HG02763 (cell line): ENCODE results near the gene ADAMTS19.
A peak's percentile ranks its signal among the peaks of the same experiment; 100 is the strongest.

Source experiments
- ATAC-seq: cut with Tn5 transposase; IDR thresholded peaks from one replicate; pipeline ENCODE4 v1.9.1; 2021; ENCODE audit warnings: mild to moderate bottlenecking, moderate library complexity; ENCODE audit not compliant: unreplicated experiment

The ADAMTS19 gene

DNA sequence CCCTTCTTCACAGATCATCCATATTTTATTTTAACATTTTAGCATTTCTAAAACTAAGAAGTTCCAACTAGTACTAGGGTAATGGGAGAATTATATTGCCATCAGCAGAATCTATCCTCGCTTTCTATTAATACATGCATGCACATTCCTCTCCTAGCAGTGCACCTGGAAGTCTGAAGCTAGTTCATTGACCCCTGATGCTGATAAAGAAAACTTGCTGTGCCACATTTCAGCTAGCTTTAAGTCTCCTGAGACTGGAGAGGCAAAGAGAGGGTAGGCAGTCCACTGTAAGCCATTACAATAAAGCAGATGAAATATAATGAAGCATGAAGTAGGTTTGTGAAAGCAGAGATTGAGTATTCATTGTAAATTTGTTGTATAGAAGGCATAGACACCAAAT is 303.6 kb downstream of the ADAMTS19 start:
- no peak for ATAC-seq

DNA sequence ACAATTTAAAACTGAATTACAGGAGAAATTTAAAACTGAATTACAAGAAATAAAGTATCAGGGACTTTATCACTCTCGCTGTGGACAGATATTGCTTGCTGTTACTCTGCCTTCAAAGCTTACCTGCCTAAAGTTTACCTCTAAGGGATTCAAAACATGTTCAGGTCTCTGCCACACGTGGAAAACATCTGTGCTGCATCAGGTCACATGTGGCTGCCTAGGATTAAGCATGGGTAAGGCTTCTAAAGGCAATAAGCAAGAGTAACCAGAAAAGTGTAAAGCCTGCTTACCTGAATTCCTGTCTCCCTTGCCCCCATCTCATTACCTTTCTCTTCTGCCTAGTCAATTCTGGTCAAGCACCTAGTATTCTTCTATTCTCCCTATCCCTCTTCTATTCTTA is 306.7 kb downstream of the ADAMTS19 start:
- no peak for ATAC-seq

GRCh38 chr5:129767927-129768380 is 307.9 kb downstream of the ADAMTS19 start:
- ATAC-seq: peak; percentile 87

GRCh38 chr5:129768735-129769134 is 308.6 kb downstream of the ADAMTS19 start:
- ATAC-seq: no peak

DNA sequence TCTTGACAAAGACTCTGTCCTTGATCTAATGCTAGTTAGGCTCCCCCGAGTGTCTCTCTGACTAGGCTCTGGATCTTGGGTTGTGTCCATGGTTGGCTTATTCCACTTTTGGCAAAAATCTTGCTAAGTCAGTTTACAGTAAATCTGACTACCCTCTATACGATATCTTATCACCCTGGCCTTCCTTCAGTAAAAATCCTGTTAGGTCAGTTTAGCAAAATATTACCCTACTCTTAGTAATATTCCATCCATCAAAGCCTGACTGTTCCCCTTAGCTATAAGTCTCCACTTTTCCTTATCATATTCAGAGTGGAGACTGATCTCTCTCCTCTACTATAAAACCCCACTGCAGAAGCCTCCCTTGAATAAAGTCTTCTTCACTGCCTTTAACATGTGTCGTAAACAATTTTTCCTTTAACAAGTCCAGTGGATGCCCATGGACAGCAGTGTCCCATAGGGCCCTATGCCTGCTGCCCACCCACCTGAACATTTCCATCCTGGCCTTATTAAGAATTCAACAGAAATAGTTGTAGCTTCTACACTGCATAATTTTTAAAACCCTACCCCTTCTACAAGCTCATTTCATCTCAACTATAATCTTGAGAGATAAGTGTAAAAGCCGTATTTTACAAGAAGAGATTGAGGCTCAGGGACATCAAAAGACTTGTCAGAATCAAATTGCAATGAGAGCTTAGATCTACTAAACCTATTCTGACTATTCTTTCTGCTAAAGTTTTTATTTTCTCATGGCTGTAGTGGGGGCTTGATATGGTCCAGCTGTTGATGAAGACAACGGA is 310.1 kb downstream of the ADAMTS19 start:
- ATAC-seq: no peak

- ATAC-seq: peak; percentile 53
Observed at GRCh38 chr5:129771058-129771838, 311.1 kb downstream of the ADAMTS19 start.

GRCh38 chr5:129773376-129773775 is 313.3 kb downstream of the ADAMTS19 start:
- no peak for ATAC-seq

DNA sequence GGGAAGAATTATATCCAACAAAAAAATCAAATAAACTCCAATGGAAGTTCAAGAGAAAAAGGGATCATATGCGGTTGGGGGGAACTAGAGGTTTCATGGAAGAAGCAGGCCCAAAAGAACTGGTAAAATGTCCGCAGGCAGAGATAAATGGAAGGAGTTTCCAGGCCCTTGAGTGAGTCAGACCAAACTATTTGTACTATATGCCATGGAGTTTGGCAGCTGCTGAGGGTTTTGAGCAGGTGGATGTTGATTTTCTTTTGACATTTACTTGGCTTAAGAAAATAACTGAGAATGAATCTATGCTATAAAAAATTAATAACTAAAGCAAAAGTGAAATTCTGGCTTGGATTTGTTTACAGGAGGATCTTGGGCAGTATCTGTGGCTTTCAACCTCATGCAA is 321.5 kb downstream of the ADAMTS19 start:
- no peak for ATAC-seq
